Panc1 (cell line): ENCODE data around the gene TLR6. TPM values are rescaled to one million over a fixed set of nuclear protein-coding genes. Genes with fewer than 3 reads are reported as not detected.

Experiments used
- ATAC-seq: fragments of 200-7000 bp; cut with Tn5 transposase; 2 replicates; pipeline ENCODE4 v1.9.1; 2020; ENCODE audit warnings: mild to moderate bottlenecking, moderate library complexity
- BruUV-seq: library from RNA; stranded (reverse); fragments of 400-500 nt; replicated peaks from 2 replicates; lab custom pipeline; 2021; lab: Mats Ljungman, UMichigan
- CTCF ChIA-PET: fragments of 300-600 bp; sonication (Branson Sonifier 250); formaldehyde crosslinking; loops from one replicate; lab custom pipeline; 2022; ENCODE audit warnings: antibody characterized with exemption; lab: Charles Lee
- POLR2A ChIA-PET: fragments of 300-600 bp; sonication (Branson Sonifier 250); formaldehyde crosslinking; loops from one replicate; lab custom pipeline; 2022; ENCODE audit warnings: antibody characterized with exemption; lab: Charles Lee
- DNase-seq: peaks from one replicate; pipeline ENCODE4 v3.0.0-alpha.2; 2010; ENCODE audit warnings: low read depth, low spot score
- H3K27ac ChIP-seq: 2 replicates; pipeline ENCODE4 v1.5.1; 2011; ENCODE audit warnings: mild to moderate bottlenecking, low read length, inconsistent platforms
- H3K27me3 ChIP-seq: fragments of 200-500 bp; sonication (Bioruptor generic); 2 replicates; pipeline ENCODE4 v1.6.0; 2014; ENCODE audit warnings: low read length, inconsistent platforms; ENCODE audit not compliant: control insufficient read depth, insufficient read depth
- H3K36me3 ChIP-seq: fragments of 200-500 bp; sonication (Bioruptor generic); 2 replicates; pipeline ENCODE4 v1.5.1; 2014; ENCODE audit warnings: inconsistent platforms, mild to moderate bottlenecking, low read length, moderate library complexity; ENCODE audit not compliant: control insufficient read depth, insufficient read depth
- H3K4me1 ChIP-seq: 2 replicates; pipeline ENCODE4 v1.5.1; 2011; ENCODE audit warnings: inconsistent platforms, mild to moderate bottlenecking, low read length, moderate library complexity; ENCODE audit not compliant: control insufficient read depth, insufficient read depth
- H3K4me3 ChIP-seq, 2 experiments: 2 replicates each; pipeline ENCODE4 v1.5.1; 2011 to 2012; ENCODE audit warnings: low read depth in 2 of 2, low read length in 2 of 2, mild to moderate bottlenecking in 2 of 2, inconsistent platforms in 1 of 2, moderate library complexity in 1 of 2
- H3K9me3 ChIP-seq: fragments of 200-500 bp; sonication (Bioruptor generic); 2 replicates; pipeline ENCODE4 v1.5.1; 2014; ENCODE audit warnings: low read depth, mild to moderate bottlenecking, inconsistent platforms, low read length, moderate library complexity; ENCODE audit not compliant: control insufficient read depth, insufficient read depth
- POLR2AphosphoS5 ChIP-seq: IDR thresholded peaks from 2 replicates; pipeline ENCODE4 v1.6.1; 2012; ENCODE audit warnings: mild to moderate bottlenecking, low read depth, low read length, moderate library complexity
- REST ChIP-seq, 2 experiments: IDR thresholded peaks; 2 replicates each; pipeline ENCODE4 v1.6.1; 2011 to 2012; ENCODE audit warnings: low read depth in 2 of 2, control low read depth in 1 of 2, low read length in 1 of 2, mild to moderate bottlenecking in 1 of 2, moderate library complexity in 1 of 2; ENCODE audit not compliant: insufficient read depth in 1 of 2
- SIN3A ChIP-seq: IDR thresholded peaks from 2 replicates; pipeline ENCODE4 v1.6.1; 2012; ENCODE audit warnings: low read depth, mild to moderate bottlenecking, low read length, moderate library complexity, borderline replicate concordance; ENCODE audit not compliant: insufficient read depth
- TCF7L2 ChIP-seq: IDR thresholded peaks from 2 replicates; pipeline ENCODE4 v1.6.1; 2011; ENCODE audit warnings: mild to moderate bottlenecking, low read depth, low read length, inconsistent platforms
- in situ Hi-C: cut with HindIII; loops from 2 replicates; pipeline ENCODE4 v1.10.0; 2016; ENCODE audit warnings: low sequenced_read_pairs, low pct_unique_long_range_greater_than_20kb
- intact Hi-C: fragments of 100-400 bp; cut with micrococcal nuclease; formaldehyde crosslinking; loops from one replicate; pipeline ENCODE4 v1.10.0; 2022; ENCODE audit not compliant: unreplicated experiment
- total RNA-seq: library from RNA; stranded (reverse); gene quantifications from one replicate; pipeline ENCODE4 v1.2.1, GENCODE V29; 2021; ENCODE audit not compliant: unreplicated experiment
- TF ChIP-seq, protein P1 (sequence below): fragments of 450-650 bp; IDR thresholded peaks from 2 replicates; pipeline ENCODE4 v1.5.1; 2017; ENCODE audit warnings: mild to moderate bottlenecking

TLR6 gene
- total RNA-seq, 1 experiment from 2014 or later, result 1.1 TPM

DNA sequence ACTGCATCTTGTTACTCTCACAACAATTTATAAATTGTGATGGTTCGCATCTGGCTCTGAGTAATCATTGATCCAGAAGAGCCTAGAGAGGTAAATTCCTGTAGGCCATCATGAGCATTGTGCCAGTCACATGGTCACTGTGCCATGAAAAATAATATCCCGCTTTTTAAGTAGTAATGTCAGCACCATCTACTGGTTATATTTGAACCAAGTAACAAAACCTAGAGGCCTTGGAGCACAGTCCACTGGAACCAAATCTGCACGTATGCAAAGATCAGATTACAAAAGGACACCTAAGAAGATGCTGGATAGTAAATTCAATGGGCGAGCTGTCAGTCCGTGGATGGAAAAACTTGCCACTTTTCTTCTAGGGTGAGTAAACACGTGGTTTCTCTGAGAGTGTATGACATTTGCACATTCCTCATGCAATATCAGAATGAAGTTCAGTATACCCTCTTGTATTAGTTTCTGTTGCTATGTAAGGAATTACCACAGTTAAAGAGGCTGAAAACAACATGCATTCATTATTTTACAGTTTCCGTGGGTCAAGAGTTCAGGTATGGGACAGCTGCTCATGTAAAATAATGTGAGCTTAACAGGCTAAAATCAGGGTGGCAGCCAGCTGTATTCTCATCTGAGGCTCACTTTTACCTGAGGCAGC lies 37.8 kb upstream of the TLR6 start:
- ATAC-seq, result no peak
- no peak for DNase-seq
- no TSS peak for BruUV-seq
- H3K4me3 ChIP-seq, result no peak overlapping the region
- no peak overlapping the region for H3K27ac ChIP-seq
- no peaks in the 10 kb centered on the region; the same call in 1 of the 2 replicates for H3K4me1 ChIP-seq
- TF ChIP-seq TCF7L2, result no peak
- no peak for TF ChIP-seq REST (IDR thresholded peaks at IDR 0.05; ENCODE audit: insufficient read depth in 1 of 2, low read depth in 2 of 2, low read length in 1 of 2)
- no peak for TF ChIP-seq POLR2AphosphoS5
- TF ChIP-seq SIN3A, result no peak
- TF ChIP-seq, protein P1, sequence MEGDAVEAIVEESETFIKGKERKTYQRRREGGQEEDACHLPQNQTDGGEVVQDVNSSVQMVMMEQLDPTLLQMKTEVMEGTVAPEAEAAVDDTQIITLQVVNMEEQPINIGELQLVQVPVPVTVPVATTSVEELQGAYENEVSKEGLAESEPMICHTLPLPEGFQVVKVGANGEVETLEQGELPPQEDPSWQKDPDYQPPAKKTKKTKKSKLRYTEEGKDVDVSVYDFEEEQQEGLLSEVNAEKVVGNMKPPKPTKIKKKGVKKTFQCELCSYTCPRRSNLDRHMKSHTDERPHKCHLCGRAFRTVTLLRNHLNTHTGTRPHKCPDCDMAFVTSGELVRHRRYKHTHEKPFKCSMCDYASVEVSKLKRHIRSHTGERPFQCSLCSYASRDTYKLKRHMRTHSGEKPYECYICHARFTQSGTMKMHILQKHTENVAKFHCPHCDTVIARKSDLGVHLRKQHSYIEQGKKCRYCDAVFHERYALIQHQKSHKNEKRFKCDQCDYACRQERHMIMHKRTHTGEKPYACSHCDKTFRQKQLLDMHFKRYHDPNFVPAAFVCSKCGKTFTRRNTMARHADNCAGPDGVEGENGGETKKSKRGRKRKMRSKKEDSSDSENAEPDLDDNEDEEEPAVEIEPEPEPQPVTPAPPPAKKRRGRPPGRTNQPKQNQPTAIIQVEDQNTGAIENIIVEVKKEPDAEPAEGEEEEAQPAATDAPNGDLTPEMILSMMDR, result no peak
- no peaks in the 10 kb centered on the region for H3K9me3 ChIP-seq
- POLR2A ChIA-PET, result no interaction called here
- no peaks in the 10 kb centered on the region; the same call in 1 of the 2 replicates for H3K36me3 ChIP-seq
- intact Hi-C loops, result no loop called here
- CTCF ChIA-PET, result no interaction called here
- no peaks in the 10 kb centered on the region for H3K27me3 ChIP-seq
- in situ Hi-C loops, result no loop called here

DNA sequence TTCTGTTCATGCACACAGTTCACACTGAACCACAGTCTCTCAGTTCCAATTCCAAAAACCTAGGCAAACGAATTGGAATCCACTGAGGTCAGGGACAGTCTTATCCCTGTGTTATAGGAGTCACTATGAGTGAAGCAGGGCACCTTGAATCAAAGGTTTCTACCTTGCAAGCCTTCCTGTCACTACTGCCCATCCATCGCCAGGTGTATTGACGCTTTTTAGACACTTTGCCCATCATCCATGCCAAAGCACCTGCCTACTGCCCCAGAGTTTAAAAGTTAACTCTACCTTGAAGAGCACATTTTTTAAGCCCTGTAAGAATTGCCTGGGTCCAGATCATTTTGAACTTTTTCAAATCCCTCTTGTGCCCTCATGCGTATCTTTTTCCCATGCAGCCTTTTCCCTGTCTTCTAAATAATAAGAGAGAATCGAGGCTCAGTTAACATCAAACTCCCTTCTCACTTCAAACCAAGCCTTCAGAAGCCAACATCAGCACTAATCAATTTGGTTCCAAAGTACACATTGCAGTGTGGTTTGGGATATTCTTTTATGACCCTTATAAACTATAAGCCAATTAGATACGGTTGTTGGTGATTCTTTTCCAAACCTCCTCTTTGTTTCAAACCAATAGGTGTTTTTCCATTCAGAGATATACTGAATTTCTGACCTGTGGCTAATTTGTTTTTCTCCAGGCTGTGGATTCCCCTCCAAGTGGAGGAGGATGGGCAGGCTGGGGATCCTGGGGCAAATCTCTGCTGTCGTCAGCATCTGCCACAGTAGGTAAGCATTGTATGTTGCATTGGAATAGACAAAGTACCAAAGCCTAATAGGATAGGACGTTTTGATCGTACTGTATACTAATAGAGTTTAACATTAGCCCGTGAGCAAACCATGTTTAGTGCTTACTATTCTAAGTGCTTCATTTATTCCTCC lies 34.7 kb upstream of the TLR6 start:
- peaks cover 2% of the 10 kb centered on the region for H3K4me1 ChIP-seq
- CTCF ChIA-PET, result no interaction called here
- H3K36me3 ChIP-seq, result no peaks in the 10 kb centered on the region; the same call in 1 of the 2 replicates
- in situ Hi-C loops (no loop called here), intact Hi-C loops (no loop called here)
- H3K27ac ChIP-seq, result no peak overlapping the region
- H3K9me3 ChIP-seq, result no peaks in the 10 kb centered on the region
- no peak overlapping the region for H3K4me3 ChIP-seq
- ATAC-seq (no peak), DNase-seq (no peak)
- H3K27me3 ChIP-seq, result no peaks in the 10 kb centered on the region
- POLR2A ChIA-PET, result no interaction called here
- TF ChIP-seq POLR2AphosphoS5, result no peak
- no peak for TF ChIP-seq REST (IDR thresholded peaks at IDR 0.05; ENCODE audit: insufficient read depth in 1 of 2, low read depth in 2 of 2, low read length in 1 of 2)
- TF ChIP-seq, protein P1, result no peak
- TF ChIP-seq SIN3A, result no peak
- TF ChIP-seq TCF7L2, result no peak
- no TSS peak for BruUV-seq
